GM18511 (cell line): ENCODE results near the gene KLHL21.

Experiments used
- ATAC-seq: cut with Tn5 transposase; IDR thresholded peaks from one replicate; pipeline ENCODE4 v1.9.1; 2021; ENCODE audit warnings: mild to moderate bottlenecking, moderate library complexity; ENCODE audit not compliant: unreplicated experiment

KLHL21 gene

DNA sequence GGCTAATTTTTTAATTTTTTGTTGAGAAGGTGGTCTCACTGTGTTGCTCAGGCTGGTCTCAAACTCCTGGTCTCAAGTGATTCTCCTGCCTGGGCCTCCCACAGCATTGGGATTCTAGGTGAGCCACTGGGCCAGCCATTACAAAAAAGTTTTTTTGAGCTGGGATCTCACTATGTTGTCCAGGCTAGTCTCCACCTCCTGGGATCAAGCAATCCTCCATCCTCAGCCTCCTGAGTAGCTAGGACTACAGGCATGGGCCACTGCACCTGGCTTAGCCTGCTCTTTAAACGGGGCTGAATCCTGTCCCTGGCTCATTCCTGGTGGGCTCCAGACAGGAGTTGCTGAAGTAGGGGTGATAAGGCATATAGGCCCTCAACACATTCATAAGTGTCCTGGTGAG is 45.1 kb downstream of the KLHL21 start:
- no peak for ATAC-seq

DNA sequence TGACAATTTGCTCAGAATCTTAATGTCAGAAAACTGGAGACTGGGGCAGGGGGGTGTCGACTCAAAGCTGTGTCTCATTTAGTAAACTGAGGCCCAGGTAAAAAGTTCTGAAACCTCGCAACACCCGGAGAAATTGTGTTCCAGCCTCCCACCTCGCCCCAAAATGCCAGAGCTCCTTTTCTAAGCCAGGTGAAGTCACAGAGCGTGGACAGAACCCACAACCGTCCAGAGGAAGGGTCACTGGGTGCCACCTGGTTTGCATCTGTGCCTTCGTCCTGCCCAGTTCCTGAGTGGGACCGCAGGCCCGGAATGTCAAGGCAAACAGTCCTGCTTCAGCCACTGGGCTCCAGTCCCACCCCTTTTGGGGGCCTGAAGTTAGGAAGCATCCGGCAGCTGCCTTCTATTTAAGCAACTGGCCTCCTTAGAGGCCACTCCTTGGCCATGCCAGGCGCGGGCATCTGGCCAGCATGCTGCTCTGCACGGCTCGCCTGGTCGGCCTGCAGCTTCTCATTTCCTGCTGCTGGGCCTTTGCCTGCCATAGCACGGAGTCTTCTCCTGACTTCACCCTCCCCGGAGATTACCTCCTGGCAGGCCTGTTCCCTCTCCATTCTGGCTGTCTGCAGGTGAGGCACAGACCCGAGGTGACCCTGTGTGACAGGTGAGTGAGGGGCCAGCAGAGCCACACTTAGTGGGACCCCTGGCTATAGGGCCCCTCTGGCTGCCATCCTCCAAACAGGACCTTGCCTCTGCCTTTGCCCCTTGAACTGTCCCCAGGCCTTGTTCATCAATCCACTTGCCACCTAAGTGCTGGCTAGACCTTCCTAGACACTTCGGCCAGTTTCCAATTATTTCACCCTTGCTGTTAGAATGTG is 47.5 kb downstream of the KLHL21 start, which contains the start of gene TAS1R1:
TSS of gene TAS1R1 (plus strand) at position 401 of the 872 bp plus-strand sequence. CDS start at position 468, 67 bp downstream.
- ATAC-seq, result no peak

DNA sequence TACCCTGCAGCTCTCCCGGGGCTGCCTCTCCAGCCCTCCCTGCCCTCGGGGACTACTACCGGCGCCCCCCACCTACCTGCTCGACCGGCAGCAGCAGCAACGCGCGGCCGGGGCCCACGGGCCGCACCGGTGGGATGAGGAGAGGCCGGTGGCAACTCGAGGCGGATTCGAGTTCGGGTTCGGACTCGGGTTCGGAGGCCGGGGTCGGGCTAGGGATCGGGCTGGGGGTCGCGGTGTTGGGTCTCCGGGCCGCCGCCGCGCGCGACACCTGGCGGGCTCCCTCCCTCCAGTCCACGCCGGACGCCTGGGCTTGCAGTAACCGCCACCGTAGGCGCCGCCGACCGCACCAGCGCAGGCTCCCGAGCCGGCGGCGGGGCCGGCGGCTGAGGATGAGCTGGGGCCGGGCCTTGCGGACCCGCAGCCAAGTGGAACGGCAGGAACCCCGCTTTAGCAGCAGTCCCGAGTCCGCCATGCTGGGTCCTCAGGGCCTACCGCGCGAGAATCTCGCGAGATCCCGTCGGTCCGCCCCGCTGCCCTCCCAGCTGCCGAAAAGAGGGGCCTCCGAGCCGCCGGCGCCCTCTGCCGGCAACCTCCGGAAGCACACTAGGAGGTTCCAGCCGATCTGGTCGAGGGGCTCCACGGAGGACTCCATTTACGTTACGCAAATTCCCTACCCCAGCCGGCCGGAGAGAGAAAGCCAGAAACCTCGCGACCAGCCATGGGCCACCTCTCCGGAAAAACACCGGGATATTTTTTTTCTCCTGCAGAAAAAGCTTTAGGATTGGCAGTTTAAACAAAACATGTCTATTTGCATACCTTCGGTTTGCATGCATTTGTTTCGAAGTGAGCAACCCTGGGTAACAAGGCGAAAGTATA is 48.4 kb downstream of the KLHL21 start, which contains the start of gene NOL9:
TSS of gene NOL9 (minus strand) at position 483 of the 876 bp plus-strand sequence. CDS start at position 472, 11 bp downstream.
- peak; percentile 95 for ATAC-seq

DNA sequence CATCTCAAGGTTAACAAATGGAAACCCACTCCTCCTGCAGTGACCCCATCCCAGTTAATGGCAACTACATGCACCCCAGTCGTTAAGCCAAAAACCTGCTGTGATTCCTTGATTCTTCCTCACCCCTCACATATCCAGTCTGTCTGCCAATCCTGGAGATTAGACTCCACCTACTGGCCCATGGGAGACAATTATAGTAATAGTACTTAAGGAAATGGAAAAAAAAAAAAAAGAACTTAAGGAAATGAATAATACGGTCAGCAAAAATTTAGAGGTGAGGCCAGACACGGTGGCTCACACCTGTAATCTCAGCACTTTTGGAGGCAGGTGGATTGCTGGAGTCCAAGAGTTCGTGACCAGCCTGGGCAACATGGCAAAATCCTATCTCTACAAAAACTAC is 55.4 kb downstream of the KLHL21 start:
- ATAC-seq, result no peak

DNA sequence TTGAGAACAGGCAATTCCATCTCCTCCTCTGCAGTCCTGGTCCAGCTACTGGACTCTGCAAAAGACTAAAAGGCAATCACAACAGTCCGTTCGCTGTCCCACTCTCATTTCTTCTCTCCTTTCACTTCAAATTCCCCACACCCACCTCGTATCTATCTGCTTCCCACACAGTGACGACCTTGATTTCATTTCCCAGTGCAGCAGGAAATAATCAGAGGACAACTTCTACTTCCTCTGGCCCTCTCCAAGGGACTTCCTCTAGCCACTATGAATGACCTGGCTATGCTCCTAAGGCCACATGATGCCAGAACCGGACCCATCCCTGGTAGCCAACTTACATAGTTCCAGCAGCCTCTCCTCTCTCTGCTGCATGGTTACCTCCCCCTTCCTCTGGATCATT is 56.3 kb downstream of the KLHL21 start:
- ATAC-seq, result no peak

DNA sequence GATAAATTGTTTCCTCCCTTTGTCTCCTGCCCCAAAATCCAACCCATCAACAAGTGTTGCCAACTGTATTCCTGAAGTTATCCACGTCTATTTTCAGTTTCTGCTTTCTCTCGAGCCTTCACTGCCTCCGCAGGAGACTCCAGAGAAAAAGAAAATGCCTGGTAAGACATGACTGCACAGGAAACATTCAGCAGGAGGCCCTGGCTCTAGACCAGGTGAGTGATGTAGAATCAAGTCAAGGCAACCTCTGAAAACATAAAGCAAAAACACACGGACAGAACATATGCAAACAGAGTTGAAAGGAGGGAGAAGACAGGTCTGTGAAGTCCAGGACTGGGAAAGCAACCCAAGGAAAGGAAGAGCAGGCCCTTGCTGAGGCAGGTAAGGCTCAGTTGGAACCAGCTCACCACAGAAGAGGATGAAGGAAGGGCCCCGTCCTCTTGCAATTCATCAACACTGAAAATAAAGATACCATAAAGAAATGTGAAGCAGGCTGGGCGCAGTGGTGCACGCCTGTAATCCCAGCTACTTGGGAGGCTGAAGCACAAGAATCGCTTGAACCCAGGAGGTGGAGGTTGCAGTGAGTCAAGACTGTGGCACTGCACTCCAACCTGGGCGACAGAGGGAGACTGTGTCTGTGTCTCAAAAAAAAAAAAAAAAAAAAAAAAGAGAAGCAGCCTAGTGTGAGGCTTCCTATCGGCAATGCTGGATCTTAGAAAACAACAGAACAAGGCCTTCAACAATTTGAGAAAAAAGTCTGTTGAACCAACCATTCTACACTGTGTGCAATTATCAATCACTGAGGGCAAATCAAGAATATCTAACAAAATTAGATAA is 57.2 kb downstream of the KLHL21 start:
- ATAC-seq, result no peak

DNA sequence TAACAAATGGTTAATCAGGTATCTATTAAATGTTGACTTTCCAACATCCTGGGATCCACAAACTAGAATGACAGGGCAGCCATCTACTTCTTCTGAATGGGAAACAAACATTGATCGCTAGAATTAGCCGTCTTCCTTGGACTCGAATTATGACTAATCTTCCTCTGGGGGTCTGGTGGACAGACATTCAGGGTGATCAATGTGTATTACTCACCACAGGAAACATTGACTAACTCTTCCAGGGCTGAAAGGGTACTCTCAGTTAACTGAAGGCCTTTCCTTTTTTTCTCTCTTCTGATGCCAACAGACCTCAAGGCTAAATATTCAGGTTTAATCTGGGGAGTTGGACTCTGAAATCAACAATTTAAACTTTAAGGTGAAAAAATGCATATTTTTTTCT is 57.8 kb downstream of the KLHL21 start:
- no peak for ATAC-seq
